HG03025 (cell line): ENCODE measurements around the gene CD180.

Experiments
- ATAC-seq: cut with Tn5 transposase; IDR thresholded peaks from one replicate; pipeline ENCODE4 v1.9.1; 2021; ENCODE audit warnings: mild to moderate bottlenecking, moderate library complexity; ENCODE audit not compliant: unreplicated experiment, low FRiP score

The CD180 gene

DNA sequence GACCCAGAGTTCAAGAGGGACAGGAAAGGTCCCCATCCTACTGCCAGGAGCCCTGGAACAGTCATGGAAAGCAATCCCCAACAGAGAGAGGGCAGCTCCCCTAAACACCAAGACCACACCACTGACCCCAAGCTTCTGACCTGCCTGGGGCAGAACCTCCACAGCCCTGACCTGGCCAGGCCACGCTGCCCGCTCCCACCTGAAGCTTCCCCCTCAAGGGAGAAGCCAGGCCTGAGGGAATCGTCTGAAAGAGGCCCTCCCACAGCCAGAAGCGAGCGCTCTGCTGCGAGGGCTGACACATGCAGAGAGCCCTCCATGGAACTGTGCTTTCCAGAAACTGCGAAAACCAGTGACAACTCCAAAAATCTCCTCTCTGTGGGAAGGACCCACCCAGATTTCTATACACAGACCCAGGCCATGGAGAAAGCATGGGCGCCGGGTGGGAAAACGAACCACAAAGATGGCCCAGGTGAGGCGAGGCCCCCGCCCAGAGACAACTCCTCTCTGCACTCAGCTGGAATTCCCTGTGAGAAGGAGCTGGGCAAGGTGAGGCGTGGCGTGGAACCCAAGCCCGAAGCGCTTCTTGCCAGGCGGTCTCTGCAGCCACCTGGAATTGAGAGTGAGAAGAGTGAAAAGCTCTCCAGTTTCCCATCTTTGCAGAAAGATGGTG lies 31.6 kb downstream of the CD180 start:
- ATAC-seq, result no peak

DNA sequence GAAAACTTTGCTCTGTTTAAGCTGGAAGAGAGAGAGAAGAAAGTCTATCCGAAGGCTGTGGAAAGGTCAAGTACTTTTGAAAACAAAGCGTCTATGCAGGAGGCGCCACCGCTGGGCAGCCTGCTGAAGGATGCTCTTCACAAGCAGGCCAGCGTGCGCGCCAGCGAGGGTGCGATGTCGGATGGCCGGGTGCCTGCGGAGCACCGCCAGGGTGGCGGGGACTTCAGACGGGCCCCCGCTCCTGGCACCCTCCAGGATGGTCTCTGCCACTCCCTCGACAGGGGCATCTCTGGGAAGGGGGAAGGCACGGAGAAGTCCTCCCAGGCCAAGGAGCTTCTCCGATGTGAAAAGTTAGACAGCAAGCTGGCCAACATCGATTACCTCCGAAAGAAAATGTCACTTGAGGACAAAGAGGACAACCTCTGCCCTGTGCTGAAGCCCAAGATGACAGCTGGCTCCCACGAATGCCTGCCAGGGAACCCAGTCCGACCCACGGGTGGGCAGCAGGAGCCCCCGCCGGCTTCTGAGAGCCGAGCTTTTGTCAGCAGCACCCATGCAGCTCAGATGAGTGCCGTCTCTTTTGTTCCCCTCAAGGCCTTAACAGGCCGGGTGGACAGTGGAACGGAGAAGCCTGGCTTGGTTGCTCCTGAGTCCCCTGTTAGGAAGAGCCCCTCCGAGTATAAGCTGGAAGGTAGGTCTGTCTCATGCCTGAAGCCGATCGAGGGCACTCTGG lies 32.6 kb downstream of the CD180 start:
- ATAC-seq, result no peak

DNA sequence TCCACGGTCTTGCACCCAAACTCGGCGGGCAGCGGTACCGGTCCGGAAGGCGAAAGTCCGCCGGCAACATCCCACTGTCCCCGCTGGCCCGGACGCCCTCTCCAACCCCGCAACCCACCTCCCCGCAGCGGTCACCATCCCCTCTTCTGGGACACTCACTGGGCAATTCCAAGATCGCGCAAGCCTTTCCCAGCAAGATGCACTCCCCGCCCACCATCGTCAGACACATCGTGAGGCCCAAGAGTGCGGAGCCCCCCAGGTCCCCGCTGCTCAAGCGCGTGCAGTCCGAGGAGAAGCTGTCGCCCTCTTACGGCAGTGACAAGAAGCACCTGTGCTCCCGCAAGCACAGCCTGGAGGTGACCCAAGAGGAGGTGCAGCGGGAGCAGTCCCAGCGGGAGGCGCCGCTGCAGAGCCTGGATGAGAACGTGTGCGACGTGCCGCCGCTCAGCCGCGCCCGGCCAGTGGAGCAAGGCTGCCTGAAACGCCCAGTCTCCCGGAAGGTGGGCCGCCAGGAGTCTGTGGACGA lies 33.3 kb downstream of the CD180 start:
- ATAC-seq, result no peak

- no peak for ATAC-seq
Measured at GRCh38 chr5:67161767-67162166, 34.8 kb downstream of the CD180 start.

GRCh38 chr5:67160985-67161384 lies 35.6 kb downstream of the CD180 start:
- ATAC-seq, result no peak

DNA sequence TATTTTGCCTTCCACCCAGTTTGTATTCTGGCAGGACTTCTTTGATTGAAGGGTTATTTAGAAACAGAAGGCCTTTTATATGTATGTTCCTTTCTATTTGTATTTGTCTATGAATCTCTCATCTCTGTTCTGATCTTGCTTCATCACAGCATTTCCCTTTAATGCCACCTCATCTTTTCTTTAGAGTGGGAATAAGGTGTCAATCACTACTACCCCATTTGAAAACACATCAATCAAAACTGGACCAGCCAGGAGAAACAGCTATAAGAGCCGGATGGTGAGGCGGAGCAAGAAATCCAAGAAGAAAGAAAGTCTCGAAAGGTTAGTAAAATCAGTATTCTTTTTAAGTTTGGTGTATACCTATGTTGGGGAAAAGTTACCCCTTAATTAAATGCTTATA lies 36.3 kb downstream of the CD180 start:
- no peak for ATAC-seq

- no peak for ATAC-seq
Measured at GRCh38 chr5:67156976-67157583, 39.5 kb downstream of the CD180 start.

DNA sequence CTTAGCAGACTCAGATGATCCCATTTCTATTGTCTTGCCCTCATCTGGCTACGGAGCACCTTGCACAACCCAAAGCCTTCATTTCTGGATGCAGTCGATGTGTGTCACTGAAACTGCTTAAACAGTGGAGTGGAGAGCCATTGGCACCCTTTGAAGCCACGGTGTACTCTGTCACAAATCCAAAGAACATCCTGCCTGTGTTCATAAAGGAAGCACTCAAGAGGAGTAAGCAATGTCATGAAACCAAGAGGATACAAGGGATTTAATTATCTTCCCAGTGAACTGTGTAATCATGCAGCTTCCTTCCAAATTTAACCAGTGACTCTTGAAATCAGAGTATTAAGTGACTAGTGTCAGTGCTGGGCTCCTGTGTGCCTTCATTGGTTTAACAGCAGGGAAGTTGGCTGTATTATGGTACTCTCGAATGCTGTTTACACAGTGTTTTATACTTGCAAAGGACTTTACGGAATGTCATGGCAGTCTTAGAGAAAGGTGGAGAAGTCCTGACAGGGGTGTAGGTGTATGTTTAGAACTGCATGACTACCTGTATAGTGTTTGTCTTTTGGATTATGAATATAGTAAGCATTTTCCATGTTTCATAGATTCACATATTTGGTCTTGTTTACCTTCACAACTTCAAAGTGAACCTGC lies 41.9 kb downstream of the CD180 start:
- ATAC-seq, result no peak

GRCh38 chr5:67153292-67153691 lies 43.3 kb downstream of the CD180 start:
- ATAC-seq, result no peak

DNA sequence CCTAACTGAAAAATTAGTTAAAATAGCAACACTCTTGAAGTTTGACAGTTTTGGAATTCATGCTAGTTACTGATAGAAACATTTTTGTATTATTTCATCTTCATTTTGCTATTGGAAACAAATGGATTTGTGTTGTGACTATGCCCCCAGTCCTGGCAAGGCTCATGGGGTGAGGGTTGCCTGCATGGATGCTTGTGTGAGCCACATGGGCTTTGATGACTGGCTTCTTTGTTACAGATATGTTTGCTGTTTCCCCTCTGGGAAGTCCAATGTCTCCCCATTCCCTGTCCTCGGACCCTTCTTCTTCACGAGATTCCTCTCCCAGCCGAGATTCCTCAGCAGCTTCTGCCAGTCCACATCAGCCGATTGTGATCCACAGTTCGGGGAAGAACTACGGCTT lies 44.2 kb downstream of the CD180 start:
- ATAC-seq, result no peak

- ATAC-seq, result no peak
Measured at GRCh38 chr5:67149951-67150523, 46.6 kb downstream of the CD180 start.

GRCh38 chr5:67149057-67149950 lies 47.3 kb downstream of the CD180 start:
- no peak for ATAC-seq

DNA sequence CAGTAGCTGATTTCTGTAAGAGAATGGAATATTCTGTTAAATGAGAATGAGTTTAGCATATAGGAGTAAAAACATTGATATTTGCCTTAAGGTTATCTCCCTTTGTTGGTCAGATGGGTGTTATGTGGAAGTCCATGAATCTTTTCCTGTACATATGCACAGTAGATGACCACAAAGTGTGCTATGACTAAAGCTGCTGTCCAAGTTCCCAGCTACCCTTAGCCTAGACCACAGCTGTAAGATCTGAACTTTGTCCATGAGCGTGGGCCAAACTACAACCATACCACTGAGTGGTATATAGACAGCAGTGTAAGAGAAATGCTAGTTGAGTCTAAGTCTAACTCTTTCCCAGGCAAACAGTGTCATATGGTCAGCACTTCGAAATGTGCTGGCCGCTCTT lies 48.8 kb downstream of the CD180 start:
- no peak for ATAC-seq

DNA sequence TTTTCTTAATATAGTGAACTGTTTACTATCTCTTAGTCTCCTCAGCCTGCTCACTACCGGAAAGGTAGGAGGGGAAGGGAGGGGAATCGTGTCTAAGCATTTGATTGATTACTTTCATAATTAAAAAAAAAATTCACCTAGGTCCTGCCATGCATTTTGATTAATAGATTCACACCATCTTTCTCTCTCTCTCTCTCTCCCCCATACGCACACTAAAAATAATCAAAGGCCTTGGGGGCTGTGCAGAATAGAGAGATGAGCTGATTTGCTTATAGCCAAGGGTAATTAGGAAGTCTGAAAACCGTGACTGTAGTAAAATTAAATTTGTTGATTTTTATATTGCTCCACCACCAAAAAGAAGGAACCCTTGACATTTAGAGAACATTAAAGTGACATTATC lies 49.6 kb downstream of the CD180 start:
- no peak for ATAC-seq

DNA sequence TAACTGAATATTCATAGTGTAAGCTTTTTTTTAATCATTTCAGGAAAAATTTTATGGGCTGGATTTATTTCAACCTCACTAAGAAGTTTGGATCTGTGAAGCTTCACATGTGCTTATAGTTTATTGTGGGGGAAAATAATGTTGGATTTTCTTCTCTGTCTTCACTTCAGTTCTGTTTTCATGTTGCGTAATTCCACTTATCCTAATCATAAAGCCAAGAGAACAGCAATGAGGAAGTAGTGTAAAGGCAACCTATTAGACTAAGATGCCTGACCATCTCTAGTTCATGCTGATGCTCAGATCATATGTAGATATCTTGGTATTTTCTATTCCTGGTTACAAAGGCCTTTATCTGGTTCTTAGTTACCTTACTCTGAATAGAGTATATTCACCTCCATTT lies 50.0 kb downstream of the CD180 start:
- no peak for ATAC-seq

DNA sequence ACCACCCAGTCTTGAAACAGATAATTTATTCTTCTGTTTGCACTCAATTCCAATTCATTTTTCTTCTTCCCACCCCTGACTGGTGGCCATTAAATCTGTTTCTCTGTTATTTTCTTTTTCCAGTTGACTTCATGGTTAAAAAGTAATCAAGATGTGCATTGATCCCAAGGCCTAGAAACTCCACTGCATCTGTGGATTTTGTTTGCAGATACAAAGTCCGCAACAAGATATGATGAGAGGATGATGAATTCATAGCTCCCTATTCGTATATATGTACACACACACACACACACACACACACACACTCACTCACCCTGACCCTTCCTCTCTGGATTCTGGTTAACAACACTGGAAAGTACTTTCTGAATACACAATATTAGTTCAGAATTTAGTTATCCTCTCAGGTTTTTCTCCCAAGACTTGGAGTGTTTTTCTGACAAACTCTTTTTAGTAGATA lies 52.4 kb downstream of the CD180 start:
- no peak for ATAC-seq

- no peak for ATAC-seq
Measured at GRCh38 chr5:67143549-67143948, 53.0 kb downstream of the CD180 start.

DNA sequence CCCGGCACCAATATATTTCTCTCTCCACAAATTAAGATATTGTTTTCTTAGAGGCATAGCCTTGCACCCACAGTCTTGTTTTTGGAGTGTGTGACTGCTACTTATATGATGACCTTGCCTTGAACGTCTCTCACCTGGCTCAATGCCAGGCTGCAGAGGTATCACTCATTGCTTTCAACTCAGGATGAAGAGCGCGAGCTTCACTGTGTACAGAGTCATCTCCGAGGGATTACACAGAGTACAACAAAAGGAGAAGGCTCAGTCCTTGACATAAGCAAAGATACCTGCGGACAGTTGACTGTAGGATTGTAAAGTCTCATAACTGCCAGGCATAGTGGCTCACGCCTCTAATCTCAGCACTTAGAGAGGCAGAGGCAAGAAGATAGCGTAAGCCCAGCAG lies 53.8 kb downstream of the CD180 start:
- no peak for ATAC-seq

DNA sequence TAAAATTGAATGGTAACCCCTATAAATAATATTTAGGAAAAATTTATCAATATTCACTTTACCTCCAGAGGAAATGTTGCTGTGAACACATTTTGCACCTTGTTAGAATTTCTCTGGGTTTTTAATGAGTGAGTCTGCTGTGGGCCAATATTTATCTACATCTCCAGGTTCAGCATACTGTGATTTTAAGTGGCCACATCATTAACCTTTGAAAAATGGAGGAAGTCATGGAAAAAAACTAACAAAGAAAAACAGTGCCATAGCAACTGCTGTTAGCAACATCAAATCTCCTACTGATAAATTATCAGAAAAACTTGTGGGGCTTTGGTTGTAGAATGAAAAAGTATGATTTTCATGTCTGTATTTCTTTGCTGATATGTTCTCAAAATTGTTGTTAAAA lies 55.0 kb downstream of the CD180 start:
- no peak for ATAC-seq

- ATAC-seq, result no peak
Measured at GRCh38 chr5:67140413-67140812, 56.2 kb downstream of the CD180 start.
